H7 (cell line): ENCODE results near the gene OMP. TPM values are rescaled to one million over a fixed set of nuclear protein-coding genes. Genes with fewer than 3 reads are reported as not detected.
A peak's percentile ranks its signal among the peaks of the same experiment; 100 is the strongest.

Source experiments
- DNase-seq: peaks from one replicate; pipeline ENCODE4 v3.0.0; 2012
- H3K27me3 ChIP-seq: 2 replicates; pipeline ENCODE4 v1.6.0; 2011; ENCODE audit warnings: mild to moderate bottlenecking, low read length; ENCODE audit not compliant: control insufficient read depth, insufficient read depth
- H3K36me3 ChIP-seq: replicated peaks from 2 replicates; pipeline ENCODE4 v1.5.1; 2011; ENCODE audit warnings: low read length; ENCODE audit not compliant: control insufficient read depth, insufficient read depth
- H3K4me3 ChIP-seq: 2 replicates; pipeline ENCODE4 v1.5.1; 2011; ENCODE audit warnings: low read depth, mild to moderate bottlenecking, control low read depth, low read length, moderate library complexity; ENCODE audit not compliant: insufficient read depth
- total RNA-seq: library from RNA; depleted of rRNA; stranded (reverse); fragments of >200 nt; shearing (Covaris generic); gene quantifications from 2 replicates; pipeline ENCODE4 v1.2.3, GENCODE V29; 2014

OMP gene
- total RNA-seq, 1 experiment from 2014 or later = not detected

GRCh38 chr11:77125695-77126094, 23.1 kb downstream of the OMP start:
- Histone ChIP-seq H3K27me3 (no peaks in the 10 kb centered on the region), H3K4me3 (no peak overlapping the region), H3K36me3 (peaks cover 1% of the 10 kb centered on the region)
- no peak for DNase-seq

DNA sequence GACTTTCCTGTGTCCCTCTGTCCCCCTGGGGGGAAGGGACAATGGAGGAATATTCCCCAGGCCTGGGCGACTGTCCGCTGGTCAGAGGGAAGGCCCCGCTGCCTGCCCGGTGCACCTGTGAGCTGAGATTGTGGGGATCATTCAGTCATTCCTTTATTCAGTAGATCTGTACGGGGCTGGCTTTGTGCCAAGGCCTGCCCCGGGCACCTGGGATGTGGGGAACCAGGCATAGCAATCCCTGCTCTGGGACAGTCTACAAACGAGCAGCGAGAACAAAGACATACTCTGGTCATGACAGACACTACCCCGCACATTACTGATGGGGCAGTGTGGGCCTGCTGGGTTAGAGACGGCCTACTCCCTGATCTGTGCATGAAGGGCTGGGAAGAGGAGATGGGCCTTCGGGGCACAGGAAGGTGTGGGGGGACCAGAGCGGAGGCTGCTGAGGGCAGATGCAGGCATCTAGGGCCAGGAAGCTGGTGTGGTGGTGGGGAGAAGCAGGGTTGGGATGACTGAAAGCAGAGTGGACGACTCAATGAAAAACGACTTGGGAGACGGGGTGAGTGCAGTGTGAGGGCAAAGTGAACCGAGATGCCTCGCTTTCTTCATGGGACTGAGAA, 23.6 kb downstream of the OMP start:
- DNase-seq = peak; percentile 59
- peaks cover 1% of the 10 kb centered on the region for H3K36me3 ChIP-seq

GRCh38 chr11:77126861-77127234, 24.2 kb downstream of the OMP start:
- peak overlapping the region; percentile 38 for H3K4me3 ChIP-seq
- H3K27me3 ChIP-seq = no peaks in the 10 kb centered on the region
- H3K36me3 ChIP-seq = peaks cover 1% of the 10 kb centered on the region
- DNase-seq = peak; percentile 86

More for the DNA sequence above, 23.6 kb downstream of the OMP start:
- no peaks in the 10 kb centered on the region for H3K27me3 ChIP-seq
- no peak overlapping the region for H3K4me3 ChIP-seq

GRCh38 chr11:77127235-77127911, 24.7 kb downstream of the OMP start:
- H3K36me3 ChIP-seq = peaks cover 1% of the 10 kb centered on the region
- H3K27me3 ChIP-seq = no peaks in the 10 kb centered on the region
- peak overlapping the region; percentile 38 for H3K4me3 ChIP-seq
- peak; percentile 96 for DNase-seq

DNA sequence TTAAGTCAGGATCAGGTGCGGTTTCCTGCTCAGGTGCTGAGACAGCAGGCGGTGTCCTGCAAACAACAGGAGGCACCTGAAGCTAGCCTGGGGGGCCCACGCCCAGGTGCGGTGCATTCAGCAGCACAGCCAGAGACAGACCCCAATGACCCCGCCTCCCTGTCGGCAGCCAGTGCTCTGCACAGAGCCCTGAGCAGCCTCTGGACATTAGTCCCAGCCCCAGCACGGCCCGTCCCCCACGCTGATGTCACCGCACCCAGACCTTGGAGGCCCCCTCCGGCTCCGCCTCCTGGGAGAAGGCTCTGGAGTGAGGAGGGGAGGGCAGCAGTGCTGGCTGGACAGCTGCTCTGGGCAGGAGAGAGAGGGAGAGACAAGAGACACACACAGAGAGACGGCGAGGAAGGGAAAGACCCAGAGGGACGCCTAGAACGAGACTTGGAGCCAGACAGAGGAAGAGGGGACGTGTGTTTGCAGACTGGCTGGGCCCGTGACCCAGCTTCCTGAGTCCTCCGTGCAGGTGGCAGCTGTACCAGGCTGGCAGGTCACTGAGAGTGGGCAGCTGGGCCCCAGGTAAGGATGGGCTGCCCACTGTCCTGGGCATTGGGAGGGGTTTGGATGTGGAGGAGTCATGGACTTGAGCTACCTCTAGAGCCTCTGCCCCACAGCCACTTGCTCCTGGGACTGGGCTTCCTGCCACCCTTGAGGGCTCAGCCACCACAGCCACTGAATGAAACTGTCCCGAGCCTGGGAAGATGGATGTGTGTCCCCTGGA, 25.5 kb downstream of the OMP start, which contains the start of gene MYO7A:
Gene MYO7A (plus strand): TSS at position 327 of the 772 bp plus-strand sequence. CDS start 2,389 bp downstream, outside the sequence.
- Histone ChIP-seq H3K36me3 (peaks cover 1% of the 10 kb centered on the region; the same call in 1 of the 2 replicates), H3K27me3 (no peaks in the 10 kb centered on the region), H3K4me3 (peak within 1 kb of the TSS; percentile 38)
- peak; percentile 84 for DNase-seq

- Histone ChIP-seq H3K4me3 (no peak overlapping the region), H3K36me3 (no peaks in the 10 kb centered on the region), H3K27me3 (no peaks in the 10 kb centered on the region)
- DNase-seq = no peak
These were observed 26.6 kb downstream of the OMP start for GRCh38 chr11:77129069-77129841.

GRCh38 chr11:77129842-77130756, 27.5 kb downstream of the OMP start:
- Histone ChIP-seq H3K36me3 (no peaks in the 10 kb centered on the region), H3K27me3 (no peaks in the 10 kb centered on the region), H3K4me3 (no peak overlapping the region)
- no peak for DNase-seq

GRCh38 chr11:77130763-77131513, 28.3 kb downstream of the OMP start:
- H3K36me3 ChIP-seq = no peaks in the 10 kb centered on the region
- no peak overlapping the region for H3K4me3 ChIP-seq
- no peak for DNase-seq
- no peaks in the 10 kb centered on the region for H3K27me3 ChIP-seq

DNA sequence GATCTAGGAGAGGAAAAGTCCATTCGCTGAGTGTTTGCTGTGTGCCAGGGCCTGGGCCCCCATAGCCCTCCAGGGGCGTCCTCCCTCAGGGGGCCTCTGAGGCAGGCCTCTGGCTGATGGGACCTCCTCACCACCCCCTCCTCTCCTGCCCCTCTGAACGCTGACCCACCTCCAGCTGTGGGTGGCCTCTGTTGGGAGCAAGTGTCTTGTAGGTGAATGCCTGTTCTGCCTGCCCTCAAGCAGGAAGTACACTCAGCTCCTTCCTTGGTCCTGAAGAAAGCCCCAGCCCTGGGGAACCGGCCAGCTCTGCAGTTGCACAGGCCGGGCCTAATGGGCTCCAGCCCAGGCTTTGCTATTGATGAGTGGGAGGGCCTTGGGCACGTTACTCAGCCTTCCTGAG, 28.9 kb downstream of the OMP start:
- Histone ChIP-seq H3K27me3 (no peaks in the 10 kb centered on the region), H3K36me3 (no peaks in the 10 kb centered on the region), H3K4me3 (no peak overlapping the region)
- DNase-seq = no peak

GRCh38 chr11:77135069-77135468, 32.4 kb downstream of the OMP start:
- no peak for DNase-seq
- Histone ChIP-seq H3K36me3 (no peaks in the 10 kb centered on the region), H3K4me3 (no peak overlapping the region), H3K27me3 (no peaks in the 10 kb centered on the region)

GRCh38 chr11:77136074-77136473, 33.4 kb downstream of the OMP start:
- H3K36me3 ChIP-seq = no peaks in the 10 kb centered on the region
- no peak for DNase-seq
- no peaks in the 10 kb centered on the region for H3K27me3 ChIP-seq
- no peak overlapping the region for H3K4me3 ChIP-seq

- DNase-seq = no peak
- H3K36me3 ChIP-seq = no peaks in the 10 kb centered on the region
- no peaks in the 10 kb centered on the region for H3K27me3 ChIP-seq
- H3K4me3 ChIP-seq = no peak overlapping the region
These were observed 34.3 kb downstream of the OMP start for GRCh38 chr11:77136784-77137420.

DNA sequence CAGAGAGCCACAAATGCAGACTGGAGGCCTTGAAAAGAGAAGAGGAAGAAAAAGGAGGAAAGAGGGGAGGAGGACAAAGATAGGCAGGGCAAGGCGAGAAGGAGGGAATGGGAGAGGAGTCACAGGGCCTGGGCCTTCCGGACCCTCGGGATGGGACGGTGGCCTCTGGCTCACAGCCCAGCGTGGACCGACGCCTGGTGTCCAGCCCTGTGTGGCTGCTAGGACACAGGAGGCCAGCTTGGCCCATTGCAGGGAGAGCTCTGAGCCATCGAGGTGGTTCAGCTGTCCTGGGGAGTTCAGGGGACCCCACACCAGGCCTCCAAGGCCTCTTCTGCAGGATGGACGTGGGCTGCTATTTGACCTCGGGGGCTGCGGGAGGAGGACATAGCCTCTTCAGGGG, 34.8 kb downstream of the OMP start:
- no peak for DNase-seq
- Histone ChIP-seq H3K4me3 (no peak overlapping the region), H3K27me3 (no peaks in the 10 kb centered on the region), H3K36me3 (no peaks in the 10 kb centered on the region)
